Adipocyte (in vitro differentiated cells): Measurements from ENCODE around the gene ATP5ME.

Experiments used
- DNase-seq: peaks from one replicate; pipeline ENCODE4 v3.0.0-alpha.2; 2015; ENCODE audit warnings: low read depth
- H3K27me3 ChIP-seq: replicated peaks from 2 replicates; pipeline ENCODE4 v1.7.0; 2013; ENCODE audit warnings: mild to moderate bottlenecking, low read length, moderate library complexity; ENCODE audit not compliant: control insufficient read depth, insufficient read depth
- H3K36me3 ChIP-seq: 2 replicates; pipeline ENCODE4 v1.7.0; 2013; ENCODE audit warnings: low read length, mild to moderate bottlenecking, moderate library complexity; ENCODE audit not compliant: control insufficient read depth, insufficient read depth, severe bottlenecking
- H3K4me1 ChIP-seq: 2 replicates; pipeline ENCODE4 v1.7.0; 2013; ENCODE audit warnings: mild to moderate bottlenecking, low read length, moderate library complexity; ENCODE audit not compliant: control insufficient read depth, insufficient read depth
- H3K4me3 ChIP-seq: 2 replicates; pipeline ENCODE4 v1.7.0; 2013; ENCODE audit warnings: mild to moderate bottlenecking, low read length, moderate library complexity
- H3K9ac ChIP-seq: 2 replicates; pipeline ENCODE4 v1.7.0; 2013; ENCODE audit warnings: mild to moderate bottlenecking, low read length, moderate library complexity
- H3K9me3 ChIP-seq: 2 replicates; pipeline ENCODE4 v1.7.0; 2013; ENCODE audit warnings: mild to moderate bottlenecking, low read length, moderate library complexity; ENCODE audit not compliant: control insufficient read depth

The ATP5ME gene

DNA sequence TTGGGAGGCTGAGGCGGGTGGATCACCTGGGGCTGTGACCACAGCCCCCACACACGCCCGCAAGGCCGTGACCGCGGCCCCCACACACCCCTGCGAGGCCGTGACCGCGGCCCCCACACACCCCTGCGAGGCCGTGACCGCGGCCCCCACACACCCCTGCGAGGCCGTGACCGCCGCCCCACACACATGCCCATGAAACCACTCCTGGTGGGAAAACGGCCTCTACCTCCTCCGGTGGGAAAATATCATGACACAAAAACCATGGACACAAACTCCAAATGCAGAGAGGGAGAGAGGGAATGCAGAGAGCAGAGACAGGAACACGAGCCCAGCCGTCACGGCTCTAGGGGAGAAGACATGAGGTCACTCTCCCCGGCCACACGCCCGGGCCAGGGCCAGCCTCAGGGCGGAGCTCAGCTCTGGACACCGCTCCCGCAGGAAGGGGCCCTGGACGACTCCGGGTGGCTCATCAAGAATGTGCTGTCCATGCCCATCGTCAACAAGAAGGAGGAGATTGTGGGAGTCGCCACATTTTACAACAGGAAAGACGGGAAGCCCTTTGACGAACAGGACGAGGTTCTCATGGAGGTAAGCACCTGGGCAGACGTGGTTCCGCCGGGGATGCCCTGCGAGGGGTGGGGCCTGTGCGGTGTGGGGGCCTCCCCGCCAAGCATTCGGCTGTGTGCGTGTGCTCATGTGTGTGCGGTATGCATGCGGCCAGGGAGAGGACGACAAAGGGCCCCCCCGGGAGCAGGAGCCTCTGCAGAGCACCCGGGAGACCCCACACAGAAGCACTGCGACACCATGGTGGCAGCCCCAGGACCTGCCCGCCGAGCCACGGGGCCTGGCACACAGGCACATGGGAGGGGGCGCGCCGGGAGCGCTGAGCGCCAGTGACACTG is 17.4 kb downstream of the ATP5ME start:
- Histone ChIP-seq H3K4me1 (peaks cover 5% of the 10 kb centered on the region), H3K4me3 (no peak overlapping the region), H3K36me3 (no peaks in the 10 kb centered on the region), H3K27me3 (peaks cover 23% of the 10 kb centered on the region), H3K9me3 (no peaks in the 10 kb centered on the region), H3K9ac (no peak overlapping the region)
- DNase-seq = no peak

- H3K9ac ChIP-seq = no peak overlapping the region
- DNase-seq = no peak
- H3K4me1 ChIP-seq = peaks cover 5% of the 10 kb centered on the region
- no peaks in the 10 kb centered on the region for H3K36me3 ChIP-seq
- no peak overlapping the region for H3K4me3 ChIP-seq
- peaks cover 26% of the 10 kb centered on the region for H3K27me3 ChIP-seq
- H3K9me3 ChIP-seq = no peaks in the 10 kb centered on the region
Measured at GRCh38 chr4:655464-656151, 18.5 kb downstream of the ATP5ME start.

- no peaks in the 10 kb centered on the region for H3K36me3 ChIP-seq
- H3K9me3 ChIP-seq = no peaks in the 10 kb centered on the region
- DNase-seq = no peak
Measured at GRCh38 chr4:654871-655463, 19.1 kb downstream of the ATP5ME start.

GRCh38 chr4:654503-654845 is 19.6 kb downstream of the ATP5ME start:
- peaks cover 5% of the 10 kb centered on the region for H3K4me1 ChIP-seq
- no peak for DNase-seq
- H3K4me3 ChIP-seq = no peak overlapping the region
- H3K27me3 ChIP-seq = peaks cover 36% of the 10 kb centered on the region
- no peaks in the 10 kb centered on the region for H3K36me3 ChIP-seq
- no peaks in the 10 kb centered on the region for H3K9me3 ChIP-seq
- no peak overlapping the region for H3K9ac ChIP-seq

More at GRCh38 chr4:654871-655463, 19.1 kb downstream of the ATP5ME start:
- Histone ChIP-seq H3K9ac (no peak overlapping the region), H3K4me3 (no peak overlapping the region), H3K27me3 (peaks cover 33% of the 10 kb centered on the region), H3K4me1 (peaks cover 5% of the 10 kb centered on the region)

- Histone ChIP-seq H3K9ac (no peak overlapping the region), H3K27me3 (peaks cover 36% of the 10 kb centered on the region), H3K4me3 (no peak overlapping the region), H3K9me3 (no peaks in the 10 kb centered on the region), H3K36me3 (no peaks in the 10 kb centered on the region), H3K4me1 (peaks cover 5% of the 10 kb centered on the region)
- DNase-seq = no peak
Measured at GRCh38 chr4:653831-654502, 20.1 kb downstream of the ATP5ME start.

- Histone ChIP-seq H3K4me3 (no peak overlapping the region), H3K27me3 (peaks cover 41% of the 10 kb centered on the region), H3K36me3 (no peaks in the 10 kb centered on the region), H3K9ac (no peak overlapping the region), H3K4me1 (peaks cover 5% of the 10 kb centered on the region), H3K9me3 (no peaks in the 10 kb centered on the region)
- DNase-seq = no peak
Measured at GRCh38 chr4:653080-653821, 20.8 kb downstream of the ATP5ME start.

GRCh38 chr4:651884-652642 is 22.0 kb downstream of the ATP5ME start:
- Histone ChIP-seq H3K4me1 (peaks cover 5% of the 10 kb centered on the region), H3K9me3 (no peaks in the 10 kb centered on the region), H3K27me3 (peaks cover 47% of the 10 kb centered on the region), H3K9ac (no peak overlapping the region), H3K36me3 (no peaks in the 10 kb centered on the region), H3K4me3 (no peak overlapping the region)
- no peak for DNase-seq

GRCh38 chr4:650951-651883 is 22.9 kb downstream of the ATP5ME start:
- H3K36me3 ChIP-seq = no peaks in the 10 kb centered on the region
- no peak for DNase-seq
- H3K27me3 ChIP-seq = peaks cover 47% of the 10 kb centered on the region
- no peak overlapping the region for H3K4me3 ChIP-seq
- H3K9me3 ChIP-seq = no peaks in the 10 kb centered on the region
- no peak overlapping the region for H3K9ac ChIP-seq
- H3K4me1 ChIP-seq = peaks cover 2% of the 10 kb centered on the region

- H3K36me3 ChIP-seq = no peaks in the 10 kb centered on the region
- H3K4me1 ChIP-seq = peaks cover 2% of the 10 kb centered on the region
- no peak overlapping the region for H3K4me3 ChIP-seq
- H3K9ac ChIP-seq = no peak overlapping the region
- no peaks in the 10 kb centered on the region for H3K9me3 ChIP-seq
- no peak for DNase-seq
- peaks cover 41% of the 10 kb centered on the region for H3K27me3 ChIP-seq
Measured at GRCh38 chr4:650461-650860, 23.6 kb downstream of the ATP5ME start.
